ENCODE results near the gene TJP3.

The TJP3 gene

GRCh38 chr19:3670796-3671679 is 37.1 kb upstream of the TJP3 start:
- no peak for FAIRE-seq

GRCh38 chr19:3671680-3672574 is 36.3 kb upstream of the TJP3 start:
- FAIRE-seq, result no peak

- no peak for FAIRE-seq
Measured at GRCh38 chr19:3672575-3672948, 35.6 kb upstream of the TJP3 start.

- FAIRE-seq, result no peak
Measured at GRCh38 chr19:3672993-3673392, 35.2 kb upstream of the TJP3 start.

GRCh38 chr19:3673506-3674439 is 34.4 kb upstream of the TJP3 start:
- no peak for FAIRE-seq

- no peak for FAIRE-seq
Measured at GRCh38 chr19:3674784-3675543, 33.2 kb upstream of the TJP3 start.

- FAIRE-seq, result no peak
Measured at GRCh38 chr19:3678188-3678587, 30.0 kb upstream of the TJP3 start.

- no peak for FAIRE-seq
Measured at GRCh38 chr19:3679138-3679537, 29.0 kb upstream of the TJP3 start.

GRCh38 chr19:3679581-3679980 is 28.6 kb upstream of the TJP3 start:
- FAIRE-seq, result no peak

- FAIRE-seq, result no peak
Measured at GRCh38 chr19:3680939-3681338, 27.2 kb upstream of the TJP3 start.

- FAIRE-seq, result no peak
Measured at GRCh38 chr19:3682286-3682685, 25.9 kb upstream of the TJP3 start.

GRCh38 chr19:3682741-3683404 is 25.3 kb upstream of the TJP3 start:
- FAIRE-seq, result no peak

- FAIRE-seq, result no peak
Measured at GRCh38 chr19:3683405-3684053, 24.7 kb upstream of the TJP3 start.

- FAIRE-seq, result no peak
Measured at GRCh38 chr19:3684054-3684816, 23.9 kb upstream of the TJP3 start.

GRCh38 chr19:3684817-3685410 is 23.3 kb upstream of the TJP3 start:
- FAIRE-seq, result no peak

- no peak for FAIRE-seq
Measured at GRCh38 chr19:3687393-3687773, 20.8 kb upstream of the TJP3 start.

- no peak for FAIRE-seq
Measured at GRCh38 chr19:3687774-3688706, 20.1 kb upstream of the TJP3 start.
